ENCODE data around the gene CRISPLD2.

DNA sequence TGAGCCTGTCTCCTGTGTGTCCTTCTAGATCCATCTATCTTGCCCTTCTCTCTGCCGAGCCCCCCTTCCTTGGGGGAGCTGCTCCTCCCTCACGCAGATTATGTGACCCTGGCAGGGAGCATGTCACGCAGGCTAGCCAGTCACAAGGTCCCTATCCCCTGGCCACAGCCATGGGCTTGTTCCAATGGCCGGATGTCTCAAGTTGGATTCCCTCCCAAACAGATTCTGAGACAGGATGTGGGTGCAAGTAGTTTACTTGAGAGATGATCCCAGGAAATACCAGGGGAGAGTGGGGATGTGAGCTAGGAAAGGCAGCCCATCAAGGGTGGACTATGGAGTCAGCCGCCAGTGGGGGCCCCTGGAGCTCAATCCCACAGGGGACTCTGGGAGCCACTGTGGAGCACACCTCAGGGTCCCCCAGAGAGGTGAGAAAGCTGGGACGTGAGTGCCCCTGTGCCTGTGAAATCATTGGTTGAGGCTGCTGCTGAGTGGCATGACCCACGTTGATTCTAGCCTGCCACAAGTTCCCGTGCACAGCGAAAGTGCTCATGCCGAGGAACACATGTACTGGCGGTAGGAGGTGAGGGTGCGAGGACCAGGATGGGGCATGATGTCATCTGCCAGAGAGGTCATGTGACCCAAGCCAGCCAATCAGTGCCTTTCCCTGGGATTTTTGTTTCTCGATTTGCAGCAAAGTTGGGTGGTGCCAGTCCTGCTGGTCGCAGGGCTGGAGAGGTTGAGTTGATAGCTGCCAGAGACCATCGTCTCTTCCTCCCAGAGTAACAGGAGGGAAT lies 6.4 kb upstream of the CRISPLD2 start:
- TF ChIP-seq, protein P1, sequence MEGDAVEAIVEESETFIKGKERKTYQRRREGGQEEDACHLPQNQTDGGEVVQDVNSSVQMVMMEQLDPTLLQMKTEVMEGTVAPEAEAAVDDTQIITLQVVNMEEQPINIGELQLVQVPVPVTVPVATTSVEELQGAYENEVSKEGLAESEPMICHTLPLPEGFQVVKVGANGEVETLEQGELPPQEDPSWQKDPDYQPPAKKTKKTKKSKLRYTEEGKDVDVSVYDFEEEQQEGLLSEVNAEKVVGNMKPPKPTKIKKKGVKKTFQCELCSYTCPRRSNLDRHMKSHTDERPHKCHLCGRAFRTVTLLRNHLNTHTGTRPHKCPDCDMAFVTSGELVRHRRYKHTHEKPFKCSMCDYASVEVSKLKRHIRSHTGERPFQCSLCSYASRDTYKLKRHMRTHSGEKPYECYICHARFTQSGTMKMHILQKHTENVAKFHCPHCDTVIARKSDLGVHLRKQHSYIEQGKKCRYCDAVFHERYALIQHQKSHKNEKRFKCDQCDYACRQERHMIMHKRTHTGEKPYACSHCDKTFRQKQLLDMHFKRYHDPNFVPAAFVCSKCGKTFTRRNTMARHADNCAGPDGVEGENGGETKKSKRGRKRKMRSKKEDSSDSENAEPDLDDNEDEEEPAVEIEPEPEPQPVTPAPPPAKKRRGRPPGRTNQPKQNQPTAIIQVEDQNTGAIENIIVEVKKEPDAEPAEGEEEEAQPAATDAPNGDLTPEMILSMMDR (conservative IDR thresholded peaks at IDR 0.05 in 1 of 2, IDR thresholded peaks at IDR 0.05 in 1 of 2; ENCODE audit: extremely low read depth in 1 of 2, insufficient read depth in 1 of 2, low read depth in 1 of 2, low read length in 2 of 2): no peak
- TF ChIP-seq EZH2 (IDR thresholded peaks at IDR 0.05; ENCODE audit: borderline replicate concordance, low read length): no peak
